Lung (tissue), 11 donors: Measurements from ENCODE around the gene SPDYE16. TPM values are rescaled to one million over a fixed set of nuclear protein-coding genes. Genes with fewer than 3 reads are reported as not detected.
"Not testable (repeated sequence)": the region's sequence is repeated elsewhere in the genome, so short reads cannot be mapped to it uniquely, and the experiment has no call there.

ENCODE experiments used
- ATAC-seq: fragments of 200-7000 bp; cut with Tn5 transposase; one replicate; pipeline ENCODE4 v1.9.1; 2020; ENCODE audit warnings: moderate number of reproducible peaks; ENCODE audit not compliant: insufficient read depth, low FRiP score
- DNase-seq, 3 donors: peaks; one replicate each; pipeline ENCODE4 v3.0.0-alpha.2; 2013 to 2017
- H3K27ac ChIP-seq, 2 donors: one replicate each; pipeline ENCODE4 v1.5.1; 2013; ENCODE audit warnings: mild to moderate bottlenecking in 2 of 2, moderate library complexity in 2 of 2, control low read depth in 1 of 2, inconsistent platforms in 1 of 2, low read depth in 1 of 2, low read length in 1 of 2
- H3K27me3 ChIP-seq, 3 donors: one replicate each; pipeline ENCODE4 v1.5.1; 2013; ENCODE audit warnings: low read length in 2 of 3; ENCODE audit not compliant: control insufficient read depth in 3 of 3, insufficient read depth in 3 of 3
- H3K36me3 ChIP-seq, 4 donors: one replicate each; pipeline ENCODE4 v1.5.1; 2013; ENCODE audit warnings: low read length in 4 of 4, mild to moderate bottlenecking in 1 of 4, moderate library complexity in 1 of 4; ENCODE audit not compliant: control insufficient read depth in 4 of 4, insufficient read depth in 4 of 4
- H3K4me1 ChIP-seq, 5 donors: one replicate each; pipeline ENCODE4 v1.5.1; 2013; ENCODE audit warnings: low read length in 5 of 5, mild to moderate bottlenecking in 2 of 5, moderate library complexity in 1 of 5; ENCODE audit not compliant: control insufficient read depth in 5 of 5, insufficient read depth in 5 of 5
- H3K4me3 ChIP-seq: one replicate; pipeline ENCODE4 v1.5.1; 2013; ENCODE audit warnings: mild to moderate bottlenecking, control low read depth, moderate library complexity
- H3K9ac ChIP-seq, 2 donors: one replicate each; pipeline ENCODE4 v1.5.1; 2013; ENCODE audit warnings: low read length in 2 of 2, control low read depth in 1 of 2; ENCODE audit not compliant: insufficient read depth in 1 of 2
- H3K9me3 ChIP-seq, 4 donors: one replicate each; pipeline ENCODE4 v1.5.1; 2013; ENCODE audit warnings: low read length in 3 of 4, mild to moderate bottlenecking in 1 of 4, moderate library complexity in 1 of 4; ENCODE audit not compliant: control insufficient read depth in 4 of 4, insufficient read depth in 3 of 4
- WGBS, 2 donors: extraction: QIAGEN DNeasy Blood & Tissue Kit; methylation state at CpG; one replicate each; pipeline ENCODE4 v1.1.7; 2013; 5-methylcytosine and 5-hydroxymethylcytosine counted together
- polyA plus RNA-seq, 2 donors: library from polyadenylated mRNA; stranded (reverse); fragments of 200-250 nt; gene quantifications; one replicate each; pipeline ENCODE4 v1.2.1, GENCODE V29; 2013
- small RNA-seq: library from RNA; depleted of rRNA; stranded (forward); fragments of <200 nt; gene quantifications from one replicate; pipeline ENCODE3, GENCODE V24; 2014; ENCODE audit warnings: low replicate concordance
- total RNA-seq, 2 donors: library from RNA; depleted of rRNA in 1 of 2; stranded (reverse); fragments of >200 nt in 1 of 2; gene quantifications; one replicate each; pipeline ENCODE4 v1.2.1, GENCODE V29; 2014 to 2021
- donor health status: Bipolar disorder and iron deficiency.
- donor health status: healthy.
- donor health status: DM: yes; HTN: yes; CAD: no.

SPDYE16 gene
- total and polyA plus RNA-seq, 4 donors: 0.14 to 0.28 (median 0.18) TPM; not detected in 1

GRCh38 chr7:76485822-76486610 is 57.1 kb downstream of the SPDYE16 start:
- H3K27me3 ChIP-seq, H3K9me3 ChIP-seq, H3K9ac ChIP-seq, H3K27ac ChIP-seq, DNase-seq, H3K4me1 ChIP-seq, ATAC-seq, H3K36me3 ChIP-seq, H3K4me3 ChIP-seq: not testable (repeated sequence)
- WGBS, 2 donors: 68 to 82% methylated on average over 5 of the region's 20 CpGs

DNA sequence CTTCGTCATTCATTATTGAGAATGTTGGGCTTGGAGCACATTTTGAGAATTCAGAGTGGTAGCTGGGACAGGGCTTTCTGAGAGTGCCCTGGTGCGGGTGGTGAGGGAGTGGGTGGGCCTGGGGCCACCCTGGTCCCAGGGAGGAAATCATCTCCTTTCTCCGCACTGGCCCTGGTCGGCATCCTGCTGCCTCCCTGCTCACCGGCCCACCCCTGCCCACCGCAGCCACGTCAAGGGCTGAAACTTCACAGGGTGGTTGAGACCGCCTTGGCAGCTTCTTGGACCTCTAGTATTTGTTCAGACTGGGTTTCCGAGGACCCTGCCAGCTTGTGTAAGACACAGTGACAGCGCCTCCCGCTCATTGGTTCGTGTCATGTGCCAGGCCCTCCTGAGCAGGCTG is 58.6 kb downstream of the SPDYE16 start:
- H3K4me1 ChIP-seq, H3K27ac ChIP-seq, H3K4me3 ChIP-seq, H3K9me3 ChIP-seq, ATAC-seq, H3K9ac ChIP-seq, DNase-seq, H3K27me3 ChIP-seq: not testable (repeated sequence)
- 86 to 94% methylated on average over 4 to 8 of the region's 12 CpGs for WGBS, 2 donors
- H3K36me3 ChIP-seq: peaks cover 0 to 12% (median 2%) of the 10 kb centered on the region in 4 donors

DNA sequence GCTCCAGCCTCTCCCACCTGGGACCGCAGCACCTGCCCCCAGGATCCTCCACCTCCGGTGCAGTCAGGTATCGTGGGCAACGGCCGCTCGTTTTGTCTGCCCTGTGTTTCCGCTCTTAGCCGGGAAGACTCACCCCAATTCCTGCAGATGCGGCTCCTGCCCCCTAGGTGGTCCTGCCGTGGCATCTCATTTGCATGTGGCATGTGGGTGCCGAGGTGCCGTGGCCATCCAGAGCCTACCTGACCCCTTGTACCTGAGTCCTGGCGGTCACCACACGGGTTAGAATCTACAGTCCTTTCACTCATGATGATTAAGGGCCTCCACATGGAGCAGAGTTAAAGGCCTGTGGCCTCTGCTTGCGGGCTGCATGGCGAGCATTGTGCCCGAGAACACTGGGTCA is 60.0 kb downstream of the SPDYE16 start:
- H3K9me3 ChIP-seq, H3K27me3 ChIP-seq, DNase-seq, H3K4me1 ChIP-seq, ATAC-seq, H3K4me3 ChIP-seq, H3K27ac ChIP-seq, H3K9ac ChIP-seq: not testable (repeated sequence)
- H3K36me3 ChIP-seq: peaks cover 0 to 12% (median 2%) of the 10 kb centered on the region in 4 donors
- 97 to 100% methylated on average over 11 to 17 of the region's 17 CpGs for WGBS, 2 donors

DNA sequence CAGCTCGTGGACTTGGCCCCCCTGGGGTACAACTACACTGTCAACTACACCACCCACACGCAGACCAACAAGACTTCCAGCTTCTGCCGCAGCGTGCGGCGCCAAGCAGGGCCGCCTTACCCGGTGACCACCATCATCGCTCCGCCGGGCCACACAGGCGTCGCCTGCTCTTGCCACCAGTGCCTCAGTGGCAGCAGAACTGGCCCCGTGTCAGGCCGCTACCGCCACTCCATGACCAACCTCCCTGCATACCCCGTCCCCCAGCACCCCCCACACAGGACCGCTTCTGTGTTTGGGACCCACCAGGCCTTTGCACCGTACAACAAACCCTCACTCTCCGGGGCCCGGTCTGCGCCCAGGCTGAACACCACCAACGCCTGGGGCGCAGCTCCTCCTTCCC is 60.4 kb downstream of the SPDYE16 start:
- H3K4me3 ChIP-seq, H3K9ac ChIP-seq, DNase-seq, H3K27me3 ChIP-seq, H3K9me3 ChIP-seq, H3K27ac ChIP-seq, H3K4me1 ChIP-seq, ATAC-seq: not testable (repeated sequence)
- 97% methylated on average over 24 of the region's 24 CpGs for WGBS, 2 donors
- H3K36me3 ChIP-seq: peaks cover 0 to 12% (median 2%) of the 10 kb centered on the region in 4 donors

Small RNA genes within 50 kb of the gene (small RNA-seq; reads per million reads assigned to genes)
- not detected for gene RF00019

Other genes with a start within 250 kb of the SPDYE16 start
- gene HSPB1, start 240.6 kb downstream of the SPDYE16 start, total RNA-seq: 100 to 1,000 TPM in 1 of 2 donors, 10 to 100 TPM in 1; 89.6 to 529 TPM
- gene HSPB1, start 240.6 kb downstream of the SPDYE16 start, polyA plus RNA-seq: 100 to 1,000 TPM; 336 to 376 TPM
- 100 to 1,000 TPM in 1 of 2 donors, 10 to 100 TPM in 1; 74.4 to 123 TPM for gene YWHAG, start 184.3 kb downstream of the SPDYE16 start, total RNA-seq
- gene YWHAG, start 184.3 kb downstream of the SPDYE16 start, polyA plus RNA-seq: 10 to 100 TPM; 34.3 to 91.4 TPM
- 1 to 10 TPM in 1 of 2 donors, under 1 TPM in 1; 0.28 to 2.1 TPM for gene SSC4D, start 133.6 kb downstream of the SPDYE16 start, total RNA-seq
- 1 to 10 TPM; 1.8 to 1.9 TPM for gene SSC4D, start 133.6 kb downstream of the SPDYE16 start, polyA plus RNA-seq
- gene ZP3, start 118.3 kb downstream of the SPDYE16 start, total RNA-seq: 10 to 100 TPM in 1 of 2 donors, under 1 TPM in 1; 0.74 to 15.7 TPM
- gene ZP3, start 118.3 kb downstream of the SPDYE16 start, polyA plus RNA-seq: 1 to 10 TPM; 1.6 to 5.2 TPM
- gene DTX2, start 81.6 kb downstream of the SPDYE16 start, total RNA-seq: 10 to 100 TPM; 18.5 to 55.3 TPM
- gene DTX2, start 81.6 kb downstream of the SPDYE16 start, polyA plus RNA-seq: 10 to 100 TPM; 39.5 to 44.2 TPM
- 10 to 100 TPM in 1 of 2 donors, 1 to 10 TPM in 1; 3.6 to 12.4 TPM for gene UPK3B, start 32.7 kb downstream of the SPDYE16 start, total RNA-seq
- 10 to 100 TPM in 1 of 2 donors, 1 to 10 TPM in 1; 4.7 to 24.3 TPM for gene UPK3B, start 32.7 kb downstream of the SPDYE16 start, polyA plus RNA-seq
- 10 to 100 TPM in 1 of 2 donors, 1 to 10 TPM in 1; 7.8 to 25.8 TPM for gene POMZP3, start 84.0 kb upstream of the SPDYE16 start, total RNA-seq
- gene POMZP3, start 84.0 kb upstream of the SPDYE16 start, polyA plus RNA-seq: 10 to 100 TPM in 1 of 2 donors, 1 to 10 TPM in 1; 6.8 to 11.6 TPM